Neural cell (in vitro differentiated cells): Measurements from ENCODE around the gene DNAH8. TPM values are rescaled to one million over a fixed set of nuclear protein-coding genes. Genes with fewer than 3 reads are reported as not detected.

Experiments used
- H2AFZ ChIP-seq: fragments of 200-600, 300-800 bp; sonication (generic), shearing (Covaris generic); 2 replicates; pipeline ENCODE4 v1.6.0; 2014; ENCODE audit warnings: low read depth, mild to moderate bottlenecking, antibody characterized with exemption, low read length, moderate library complexity
- H3F3A ChIP-seq: fragments of 200-600 bp; shearing (Covaris generic); 2 replicates; pipeline ENCODE4 v1.6.1; 2016; ENCODE audit warnings: mild to moderate bottlenecking, moderate library complexity, mixed read lengths, antibody characterized with exemption, low read length; ENCODE audit not compliant: insufficient read depth, poor library complexity, severe bottlenecking
- H3K27ac ChIP-seq: fragments of 200-600, 300-800 bp; sonication (generic), shearing (Covaris generic); 2 replicates; pipeline ENCODE4 v1.5.1; 2014; ENCODE audit warnings: mild to moderate bottlenecking, low read length, moderate library complexity
- H3K27me3 ChIP-seq: fragments of 300-800, 200-600 bp; sonication (generic), shearing (Covaris generic); 2 replicates; pipeline ENCODE4 v1.6.0; 2014; ENCODE audit warnings: mild to moderate bottlenecking, low read depth, low read length, moderate library complexity; ENCODE audit not compliant: insufficient read depth
- H3K36me3 ChIP-seq: fragments of 300-800, 200-600 bp; sonication (generic), shearing (Covaris generic); 2 replicates; pipeline ENCODE4 v1.5.1; 2014; ENCODE audit warnings: mild to moderate bottlenecking, antibody characterized with exemption, low read length, moderate library complexity; ENCODE audit not compliant: insufficient read depth
- H3K4me2 ChIP-seq: fragments of 300-800, 200-600 bp; sonication (generic), shearing (Covaris generic); 2 replicates; pipeline ENCODE4 v1.6.0; 2014; ENCODE audit warnings: mild to moderate bottlenecking, low read length
- H3K4me3 ChIP-seq: fragments of 300-800, 200-600 bp; sonication (generic), shearing (Covaris generic); 2 replicates; pipeline ENCODE4 v1.5.1; 2014; ENCODE audit warnings: mild to moderate bottlenecking, low read length, moderate library complexity
- H3K79me2 ChIP-seq: fragments of 200-600 bp; shearing (Covaris generic); replicated peaks from 2 replicates; pipeline ENCODE4 v1.6.0; 2014; ENCODE audit warnings: mild to moderate bottlenecking, low read length, moderate library complexity; ENCODE audit not compliant: insufficient read depth
- H3K9ac ChIP-seq: fragments of 300-800, 200-600 bp; sonication (generic), shearing (Covaris generic); 2 replicates; pipeline ENCODE4 v1.6.1; 2016; ENCODE audit warnings: mild to moderate bottlenecking, low read length, mixed read lengths
- H3K9me2 ChIP-seq: fragments of 200-600 bp; shearing (Covaris generic); 2 replicates; pipeline ENCODE4 v1.6.1; 2016; ENCODE audit warnings: mild to moderate bottlenecking, low read length, mixed read lengths; ENCODE audit not compliant: insufficient read depth
- H3K9me3 ChIP-seq: fragments of 200-600, 300-800 bp; sonication (generic), shearing (Covaris generic); 2 replicates; pipeline ENCODE4 v1.6.1; 2016; ENCODE audit warnings: mild to moderate bottlenecking, mixed run types, low read length, moderate library complexity, mixed read lengths
- H4K20me1 ChIP-seq: fragments of 200-600 bp; shearing (Covaris generic); 2 replicates; pipeline ENCODE4 v1.6.1; 2016; ENCODE audit warnings: mild to moderate bottlenecking, mixed run types; ENCODE audit not compliant: insufficient read depth
- EP300 ChIP-seq: fragments of 450-650 bp; conservative IDR thresholded peaks from 2 replicates; pipeline ENCODE4 v1.6.1; 2014; ENCODE audit warnings: antibody characterized with exemption, mild to moderate bottlenecking, moderate library complexity; ENCODE audit not compliant: poor library complexity, severe bottlenecking
- EZH2 ChIP-seq: fragments of 200-600, 300-800 bp; shearing (Covaris generic), sonication (generic); IDR thresholded peaks from 2 replicates; pipeline ENCODE4 v1.6.1; 2014; ENCODE audit warnings: antibody characterized with exemption, low read length, borderline replicate concordance, mild to moderate bottlenecking; ENCODE audit not compliant: insufficient read depth, poor library complexity, severe bottlenecking
- MXI1 ChIP-seq: fragments of 450-650 bp; conservative IDR thresholded peaks from 2 replicates; pipeline ENCODE4 v1.6.1; 2014; ENCODE audit warnings: antibody characterized with exemption, mild to moderate bottlenecking; ENCODE audit not compliant: poor library complexity, severe bottlenecking
- POLR2AphosphoS5 ChIP-seq: IDR thresholded peaks from 2 replicates; pipeline ENCODE4 v1.6.1; 2012
- RAD21 ChIP-seq: fragments of 450-650 bp; conservative IDR thresholded peaks from 2 replicates; pipeline ENCODE4 v1.6.1; 2014; ENCODE audit warnings: antibody characterized with exemption, mild to moderate bottlenecking, moderate library complexity
- SMC3 ChIP-seq: fragments of 450-650 bp; conservative IDR thresholded peaks from 2 replicates; pipeline ENCODE4 v1.6.1; 2014; ENCODE audit warnings: antibody characterized with exemption, mild to moderate bottlenecking, moderate library complexity; ENCODE audit not compliant: poor library complexity
- TAF1 ChIP-seq: IDR thresholded peaks from 2 replicates; pipeline ENCODE4 v1.6.1; 2012; ENCODE audit warnings: low read depth
- polyA plus RNA-seq: library from polyadenylated mRNA; depleted of rRNA; stranded (reverse); fragments of >200 nt; gene quantifications from 2 replicates; pipeline ENCODE4 v1.2.3, GENCODE V29; 2014
- TF ChIP-seq, protein P1 (sequence below): fragments of 450-650 bp; IDR thresholded peaks from 2 replicates; pipeline ENCODE4 v1.5.1; 2014; ENCODE audit warnings: antibody characterized with exemption, mild to moderate bottlenecking, moderate library complexity; ENCODE audit not compliant: poor library complexity, severe bottlenecking
- TF ChIP-seq, protein P2 (sequence below): IDR thresholded peaks from 2 replicates; pipeline ENCODE4 v1.6.1; 2012; ENCODE audit warnings: borderline replicate concordance

DNAH8 gene
- polyA plus RNA-seq, 1 donor from 2014 or later: 0.07 TPM

DNA sequence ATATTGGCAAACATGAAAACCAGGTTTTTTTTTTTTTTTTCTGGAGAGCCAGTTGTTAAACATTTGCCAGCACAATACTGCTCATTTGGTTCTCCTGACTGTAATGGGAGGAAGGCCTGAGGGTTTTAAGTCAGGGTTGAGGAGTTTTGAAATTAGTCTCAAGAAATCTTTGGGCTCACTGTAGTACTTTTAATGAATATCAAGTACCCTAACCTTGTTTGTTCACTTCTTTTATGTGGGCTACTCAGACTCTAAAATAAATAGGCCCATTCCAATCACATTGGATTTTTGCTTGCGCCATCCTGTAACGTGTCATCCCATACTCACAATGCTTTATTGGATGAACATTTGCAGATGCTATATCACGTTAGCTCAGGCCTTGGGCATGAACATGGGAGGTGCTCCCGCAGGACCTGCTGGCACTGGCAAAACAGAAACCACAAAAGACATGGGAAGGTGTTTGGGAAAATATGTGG lies 146.9 kb downstream of the DNAH8 start:
- Histone ChIP-seq H3K9me3 (no peaks in the 10 kb centered on the region), H4K20me1 (no peaks in the 10 kb centered on the region), H3K36me3 (no peaks in the 10 kb centered on the region), H3K4me3 (no peak overlapping the region), H3K4me2 (no peak overlapping the region), H3K27ac (no peak overlapping the region), H3F3A (no peaks in the 10 kb centered on the region), H2AFZ (no peak overlapping the region), H3K79me2 (no peaks in the 10 kb centered on the region), H3K9me2 (no peaks in the 10 kb centered on the region), H3K27me3 (no peaks in the 10 kb centered on the region), H3K9ac (no peak overlapping the region)
- TF ChIP-seq SMC3 (no peak), MXI1 (no peak), EZH2 (no peak)

DNA sequence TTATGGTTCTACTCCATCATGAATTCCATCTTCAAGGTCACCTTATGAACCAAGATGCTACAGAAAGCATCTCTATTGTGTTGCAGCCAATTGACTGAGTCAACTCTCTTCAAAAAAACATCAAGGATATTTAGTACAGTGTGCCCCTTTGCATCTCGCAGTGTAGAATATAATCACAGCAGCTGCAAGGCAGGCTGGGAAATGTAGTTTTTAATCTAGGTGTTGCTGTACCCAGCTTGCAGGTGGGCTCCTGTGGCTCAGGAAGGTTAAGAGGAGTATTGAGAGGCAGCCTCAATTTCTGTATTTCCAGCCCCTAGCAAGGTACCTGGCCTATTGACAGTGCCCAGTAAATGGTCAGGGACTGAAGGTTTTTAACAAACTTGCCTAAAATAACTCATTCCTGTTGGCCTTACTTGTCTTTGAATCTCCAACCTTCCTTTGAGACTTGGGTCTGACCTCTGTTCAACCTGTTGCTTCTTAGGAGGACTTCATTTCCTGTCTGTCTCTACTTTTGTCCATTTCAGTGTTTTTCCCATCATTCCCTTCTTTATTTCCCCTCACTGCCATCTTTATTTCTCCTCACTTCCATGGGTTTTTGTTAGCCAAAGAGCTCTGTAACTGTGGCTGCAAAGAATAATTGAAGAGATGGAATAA lies 150.5 kb downstream of the DNAH8 start:
- H3K79me2 ChIP-seq: no peaks in the 10 kb centered on the region
- no peaks in the 10 kb centered on the region for H3K27me3 ChIP-seq
- H3F3A ChIP-seq: no peaks in the 10 kb centered on the region
- no peaks in the 10 kb centered on the region for H3K9me2 ChIP-seq
- H2AFZ ChIP-seq: no peak overlapping the region
- no peak overlapping the region for H3K9ac ChIP-seq
- H3K4me3 ChIP-seq: no peak overlapping the region
- no peak overlapping the region for H3K27ac ChIP-seq
- no peak for TF ChIP-seq EZH2
- TF ChIP-seq POLR2AphosphoS5: no peak
- TF ChIP-seq, protein P1, sequence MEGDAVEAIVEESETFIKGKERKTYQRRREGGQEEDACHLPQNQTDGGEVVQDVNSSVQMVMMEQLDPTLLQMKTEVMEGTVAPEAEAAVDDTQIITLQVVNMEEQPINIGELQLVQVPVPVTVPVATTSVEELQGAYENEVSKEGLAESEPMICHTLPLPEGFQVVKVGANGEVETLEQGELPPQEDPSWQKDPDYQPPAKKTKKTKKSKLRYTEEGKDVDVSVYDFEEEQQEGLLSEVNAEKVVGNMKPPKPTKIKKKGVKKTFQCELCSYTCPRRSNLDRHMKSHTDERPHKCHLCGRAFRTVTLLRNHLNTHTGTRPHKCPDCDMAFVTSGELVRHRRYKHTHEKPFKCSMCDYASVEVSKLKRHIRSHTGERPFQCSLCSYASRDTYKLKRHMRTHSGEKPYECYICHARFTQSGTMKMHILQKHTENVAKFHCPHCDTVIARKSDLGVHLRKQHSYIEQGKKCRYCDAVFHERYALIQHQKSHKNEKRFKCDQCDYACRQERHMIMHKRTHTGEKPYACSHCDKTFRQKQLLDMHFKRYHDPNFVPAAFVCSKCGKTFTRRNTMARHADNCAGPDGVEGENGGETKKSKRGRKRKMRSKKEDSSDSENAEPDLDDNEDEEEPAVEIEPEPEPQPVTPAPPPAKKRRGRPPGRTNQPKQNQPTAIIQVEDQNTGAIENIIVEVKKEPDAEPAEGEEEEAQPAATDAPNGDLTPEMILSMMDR: no peak
- no peak for TF ChIP-seq MXI1
- TF ChIP-seq, protein P2, sequence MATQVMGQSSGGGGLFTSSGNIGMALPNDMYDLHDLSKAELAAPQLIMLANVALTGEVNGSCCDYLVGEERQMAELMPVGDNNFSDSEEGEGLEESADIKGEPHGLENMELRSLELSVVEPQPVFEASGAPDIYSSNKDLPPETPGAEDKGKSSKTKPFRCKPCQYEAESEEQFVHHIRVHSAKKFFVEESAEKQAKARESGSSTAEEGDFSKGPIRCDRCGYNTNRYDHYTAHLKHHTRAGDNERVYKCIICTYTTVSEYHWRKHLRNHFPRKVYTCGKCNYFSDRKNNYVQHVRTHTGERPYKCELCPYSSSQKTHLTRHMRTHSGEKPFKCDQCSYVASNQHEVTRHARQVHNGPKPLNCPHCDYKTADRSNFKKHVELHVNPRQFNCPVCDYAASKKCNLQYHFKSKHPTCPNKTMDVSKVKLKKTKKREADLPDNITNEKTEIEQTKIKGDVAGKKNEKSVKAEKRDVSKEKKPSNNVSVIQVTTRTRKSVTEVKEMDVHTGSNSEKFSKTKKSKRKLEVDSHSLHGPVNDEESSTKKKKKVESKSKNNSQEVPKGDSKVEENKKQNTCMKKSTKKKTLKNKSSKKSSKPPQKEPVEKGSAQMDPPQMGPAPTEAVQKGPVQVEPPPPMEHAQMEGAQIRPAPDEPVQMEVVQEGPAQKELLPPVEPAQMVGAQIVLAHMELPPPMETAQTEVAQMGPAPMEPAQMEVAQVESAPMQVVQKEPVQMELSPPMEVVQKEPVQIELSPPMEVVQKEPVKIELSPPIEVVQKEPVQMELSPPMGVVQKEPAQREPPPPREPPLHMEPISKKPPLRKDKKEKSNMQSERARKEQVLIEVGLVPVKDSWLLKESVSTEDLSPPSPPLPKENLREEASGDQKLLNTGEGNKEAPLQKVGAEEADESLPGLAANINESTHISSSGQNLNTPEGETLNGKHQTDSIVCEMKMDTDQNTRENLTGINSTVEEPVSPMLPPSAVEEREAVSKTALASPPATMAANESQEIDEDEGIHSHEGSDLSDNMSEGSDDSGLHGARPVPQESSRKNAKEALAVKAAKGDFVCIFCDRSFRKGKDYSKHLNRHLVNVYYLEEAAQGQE: no peak
- TF ChIP-seq TAF1: no peak
- no peak for TF ChIP-seq RAD21
- TF ChIP-seq EP300: no peak
- no peaks in the 10 kb centered on the region for H3K36me3 ChIP-seq
- H3K9me3 ChIP-seq: no peaks in the 10 kb centered on the region
- no peaks in the 10 kb centered on the region for H4K20me1 ChIP-seq
- no peak overlapping the region for H3K4me2 ChIP-seq
